ENCODE data around the gene GBP7. TPM values are rescaled to one million over a fixed set of nuclear protein-coding genes. Genes with fewer than 3 reads are reported as not detected.

GBP7 gene
- total and polyA plus RNA-seq, 10 of the 15 experiments (the other 5 are each of a cell fraction or from before 2014, with no cell fraction given): not detected

DNA sequence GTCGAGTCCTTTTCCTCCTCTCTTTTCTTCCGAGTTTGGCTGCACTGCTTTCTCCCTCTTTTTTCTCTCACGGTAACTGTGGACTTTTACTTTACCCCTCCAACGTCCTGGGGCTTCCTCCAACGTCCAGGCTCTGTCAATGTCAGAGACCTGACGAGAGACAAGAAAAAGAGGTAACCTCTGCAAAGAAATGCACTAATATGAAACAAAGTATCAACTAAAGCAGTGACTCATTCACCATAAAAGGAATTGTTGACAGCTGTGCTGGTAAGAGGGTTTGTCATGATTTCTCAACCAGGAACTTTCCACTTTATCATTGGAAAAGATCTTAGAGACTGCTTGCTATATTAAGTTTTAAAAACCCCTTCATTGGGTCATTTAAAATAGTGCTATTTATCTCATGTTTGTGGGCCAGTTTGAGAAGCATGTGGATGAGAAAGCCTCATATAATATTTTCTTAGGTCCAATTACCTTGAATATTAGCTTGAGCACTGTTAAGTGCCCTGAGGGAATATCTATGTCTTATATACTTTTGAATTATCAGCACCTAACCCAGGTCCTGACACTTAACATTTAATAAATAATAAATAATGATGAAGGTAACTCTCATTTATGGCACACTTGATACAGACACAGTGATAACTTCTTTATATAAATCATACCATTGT lies 49.8 kb downstream of the GBP7 start, which contains the start of gene GBP2:
GBP2 (minus strand) TSS at position 202 of the 668 bp plus-strand sequence. CDS start 4,148 bp downstream, outside the sequence.
- Histone ChIP-seq H3K4me2 (ENCODE audit: control insufficient read depth, insufficient read depth) (peak within 1 kb of the TSS; percentile 85), H4K20me1 (ENCODE audit: control insufficient read depth, insufficient read depth) (no peaks in the 10 kb centered on the region), H3K9me3 (replicated peaks; ENCODE audit: control insufficient read depth, insufficient read depth, low read length) (no peaks in the 10 kb centered on the region), H2AFZ (ENCODE audit: control insufficient read depth, low read depth, low read length) (peak within 1 kb of the TSS; percentile 90), H3K4me3 (peak within 1 kb of the TSS; percentile 32; the same call in 1 of the 2 replicates), H3K4me1 (ENCODE audit: control insufficient read depth, insufficient read depth, low read length) (peaks cover 4% of the 10 kb centered on the region; the same call in 1 of the 2 replicates), H3K9ac (ENCODE audit: control insufficient read depth, insufficient read depth, low read length) (peak within 1 kb of the TSS; percentile 78), H3K79me2 (ENCODE audit: control insufficient read depth, insufficient read depth, low read length) (no peaks in the 10 kb centered on the region), H3K36me3 (ENCODE audit: control insufficient read depth in 2 of 2, insufficient read depth in 2 of 2, low read length in 1 of 2) (no peaks in the 10 kb centered on the region), H3K27ac (ENCODE audit: control insufficient read depth, insufficient read depth) (peak within 1 kb of the TSS; percentile 84), H3K27me3 (replicated peaks in 1 of 2; ENCODE audit: control insufficient read depth in 2 of 2, insufficient read depth in 2 of 2, low read length in 1 of 2) (no peaks in the 10 kb centered on the region)
- peak; percentile 86 for ATAC-seq
- peak; percentile 30 for DNase-seq (ENCODE audit: low read depth, low spot score)
- POLR2A ChIA-PET: no interaction called here
- TF ChIP-seq MEF2A (IDR thresholded peaks at IDR 0.05; ENCODE audit: insufficient read depth, low read depth, low read length): no peak
- peak in 1 of 2 experiments; percentile 89; a peak in 2 of 4 replicates for TF ChIP-seq SRF (IDR thresholded peaks at IDR 0.05; ENCODE audit: low read depth in 2 of 2, low read length in 2 of 2)
- peak; percentile 22; the same call in 1 of the 2 replicates for TF ChIP-seq ATF7 (IDR thresholded peaks at IDR 0.05; ENCODE audit: low read depth)
- no peak for TF ChIP-seq ZNF207 (IDR thresholded peaks at IDR 0.05; ENCODE audit: borderline replicate concordance)
- TF ChIP-seq, protein P1, sequence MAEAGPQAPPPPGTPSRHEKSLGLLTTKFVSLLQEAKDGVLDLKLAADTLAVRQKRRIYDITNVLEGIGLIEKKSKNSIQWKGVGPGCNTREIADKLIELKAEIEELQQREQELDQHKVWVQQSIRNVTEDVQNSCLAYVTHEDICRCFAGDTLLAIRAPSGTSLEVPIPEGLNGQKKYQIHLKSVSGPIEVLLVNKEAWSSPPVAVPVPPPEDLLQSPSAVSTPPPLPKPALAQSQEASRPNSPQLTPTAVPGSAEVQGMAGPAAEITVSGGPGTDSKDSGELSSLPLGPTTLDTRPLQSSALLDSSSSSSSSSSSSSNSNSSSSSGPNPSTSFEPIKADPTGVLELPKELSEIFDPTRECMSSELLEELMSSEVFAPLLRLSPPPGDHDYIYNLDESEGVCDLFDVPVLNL (IDR thresholded peaks at IDR 0.05; ENCODE audit: low read depth, low read length): no peak
- peak; percentile 54; the same call in 1 of the 2 replicates for TF ChIP-seq POLR2AphosphoS5 (IDR thresholded peaks at IDR 0.05; ENCODE audit: low read length)
- no peak for TF ChIP-seq STAT3 (IDR thresholded peaks at IDR 0.05; ENCODE audit: low read depth, low read length)
- TF ChIP-seq TAF1 (IDR thresholded peaks at IDR 0.05; ENCODE audit: borderline replicate concordance, low read depth, low read length): peak; percentile 41; the same call in 1 of the 2 replicates
- TF ChIP-seq, protein P2, sequence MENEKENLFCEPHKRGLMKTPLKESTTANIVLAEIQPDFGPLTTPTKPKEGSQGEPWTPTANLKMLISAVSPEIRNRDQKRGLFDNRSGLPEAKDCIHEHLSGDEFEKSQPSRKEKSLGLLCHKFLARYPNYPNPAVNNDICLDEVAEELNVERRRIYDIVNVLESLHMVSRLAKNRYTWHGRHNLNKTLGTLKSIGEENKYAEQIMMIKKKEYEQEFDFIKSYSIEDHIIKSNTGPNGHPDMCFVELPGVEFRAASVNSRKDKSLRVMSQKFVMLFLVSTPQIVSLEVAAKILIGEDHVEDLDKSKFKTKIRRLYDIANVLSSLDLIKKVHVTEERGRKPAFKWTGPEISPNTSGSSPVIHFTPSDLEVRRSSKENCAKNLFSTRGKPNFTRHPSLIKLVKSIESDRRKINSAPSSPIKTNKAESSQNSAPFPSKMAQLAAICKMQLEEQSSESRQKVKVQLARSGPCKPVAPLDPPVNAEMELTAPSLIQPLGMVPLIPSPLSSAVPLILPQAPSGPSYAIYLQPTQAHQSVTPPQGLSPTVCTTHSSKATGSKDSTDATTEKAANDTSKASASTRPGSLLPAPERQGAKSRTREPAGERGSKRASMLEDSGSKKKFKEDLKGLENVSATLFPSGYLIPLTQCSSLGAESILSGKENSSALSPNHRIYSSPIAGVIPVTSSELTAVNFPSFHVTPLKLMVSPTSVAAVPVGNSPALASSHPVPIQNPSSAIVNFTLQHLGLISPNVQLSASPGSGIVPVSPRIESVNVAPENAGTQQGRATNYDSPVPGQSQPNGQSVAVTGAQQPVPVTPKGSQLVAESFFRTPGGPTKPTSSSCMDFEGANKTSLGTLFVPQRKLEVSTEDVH (IDR thresholded peaks at IDR 0.05; ENCODE audit: low read depth, partially characterized antibody): no peak
- 0 out of 2 replicates have a peak, but pooled peaks have one; percentile 22 for TF ChIP-seq ZNF24 (IDR thresholded peaks at IDR 0.05)
- no peak for FAIRE-seq
- RAD21 ChIA-PET (ENCODE audit: unreplicated experiment): interaction anchor here (0.8 kb wide), 2 partner anchors 45 to 73 kb away, joined by 3 read pairs; partner anchors contain the start of gene GBP4
- intact Hi-C loops (cut with micrococcal nuclease; ENCODE audit: unreplicated experiment): no loop called here
- CTCF ChIA-PET: interaction anchor here (1.7 to 2.3 kb wide), 2 partner anchors 104 to 232 kb away, joined by 5 read pairs; no protein-coding TSS in a partner anchor
- SMC1A ChIA-PET (ENCODE audit: uncharacterized antibody, unreplicated experiment): interaction anchor here (0.6 to 1.4 kb wide), 2 partner anchors 9 to 74 kb away, joined by 3 to 4 read pairs; no protein-coding TSS in a partner anchor
- WGBS (ENCODE audit: insufficient coverage, insufficient replicate concordance, low lambda C conversion rate, missing lambda C conversion rate): 9% methylated on average over 6 of the region's 6 CpGs
- in situ Hi-C loops (cut with MboI): no loop called here
- no TSS peak for BruUV-seq (replicated peaks)

All from GM12878 (cell line).